ENCODE data around the gene ARHGAP21.

The ARHGAP21 gene

GRCh38 chr10:24544776-24545175 lies 178.9 kb downstream of the ARHGAP21 start:
- no peak for DNase-seq (ENCODE audit: low spot score)
- in situ Hi-C loops (cut with MboI; ENCODE audit: low pct_unique_long_range_greater_than_20kb, low sequenced_read_pairs, unreplicated experiment): no loop called here
- TF ChIP-seq CTCF (IDR thresholded peaks at IDR 0.05; ENCODE audit: extremely low read depth, insufficient read depth, missing control alignments): no peak

GRCh38 chr10:24542314-24543270 lies 181.1 kb downstream of the ARHGAP21 start:
- no peak for DNase-seq (ENCODE audit: low spot score)
- in situ Hi-C loops (cut with MboI; ENCODE audit: low pct_unique_long_range_greater_than_20kb, low sequenced_read_pairs, unreplicated experiment): no loop called here
- no peak for TF ChIP-seq CTCF (IDR thresholded peaks at IDR 0.05; ENCODE audit: extremely low read depth, insufficient read depth, missing control alignments)

GRCh38 chr10:24541239-24541753 lies 182.4 kb downstream of the ARHGAP21 start:
- no peak for TF ChIP-seq CTCF (IDR thresholded peaks at IDR 0.05; ENCODE audit: extremely low read depth, insufficient read depth, missing control alignments)
- in situ Hi-C loops (cut with MboI; ENCODE audit: low pct_unique_long_range_greater_than_20kb, low sequenced_read_pairs, unreplicated experiment): no loop called here

GRCh38 chr10:24536636-24537035 lies 187.1 kb downstream of the ARHGAP21 start:
- no peak for TF ChIP-seq CTCF (IDR thresholded peaks at IDR 0.05; ENCODE audit: extremely low read depth, insufficient read depth, missing control alignments)
- no peak for DNase-seq (ENCODE audit: low spot score)

More at GRCh38 chr10:24541239-24541753, 182.4 kb downstream of the ARHGAP21 start:
- DNase-seq (ENCODE audit: low spot score): no peak

GRCh38 chr10:24533981-24534380 lies 189.7 kb downstream of the ARHGAP21 start:
- no peak for DNase-seq (ENCODE audit: low spot score)
- in situ Hi-C loops (cut with MboI; ENCODE audit: low pct_unique_long_range_greater_than_20kb, low sequenced_read_pairs, unreplicated experiment): no loop called here
- no peak for TF ChIP-seq CTCF (IDR thresholded peaks at IDR 0.05; ENCODE audit: extremely low read depth, insufficient read depth, missing control alignments)

More at GRCh38 chr10:24536636-24537035, 187.1 kb downstream of the ARHGAP21 start:
- in situ Hi-C loops (cut with MboI; ENCODE audit: low pct_unique_long_range_greater_than_20kb, low sequenced_read_pairs, unreplicated experiment): no loop called here

Data from GM13977 (cell line).